Measurements from ENCODE around the gene CADPS2. TPM values are rescaled to one million over a fixed set of nuclear protein-coding genes. Genes with fewer than 3 reads are reported as not detected.

CADPS2 gene
- total and polyA plus RNA-seq, 10 of the 15 experiments (the other 5 are each of a cell fraction or from before 2014, with no cell fraction given), result 0.05 to 7.5 (median 0.25) TPM

GRCh38 chr7:122269241-122269640 is 617.0 kb downstream of the CADPS2 start (continued):
- TF ChIP-seq PRDM15 (CRISPR knock-in tag; IDR thresholded peaks at IDR 0.05), result no peak

Small RNAs within 50 kb of the gene (small RNA-seq; reads per million reads assigned to genes)
- gene AC006463.1, result not detected

Other genes starting within 250 kb of the CADPS2 start
- not detected in 2 replicates for gene RNF133, start 187.3 kb downstream of the CADPS2 start, total RNA-seq (2014; rRNA removed)
- not detected in 2 replicates for gene RNF133, start 187.3 kb downstream of the CADPS2 start, total RNA-seq (2014; rRNA removed; fragmentation: Illumina TruSeq; extraction: Trizol)
- gene RNF133, start 187.3 kb downstream of the CADPS2 start, total RNA-seq (2021), result not detected in 2 replicates
- 0.05 TPM in 1 of 2 replicates, not detected in the other for gene RNF133, start 187.3 kb downstream of the CADPS2 start, polyA plus RNA-seq (2011; rRNA removed)
- not detected in 2 replicates for gene RNF133, start 187.3 kb downstream of the CADPS2 start, polyA plus RNA-seq (2014; fragmentation: Illumina TruSeq; extraction: Trizol)
- gene RNF133, start 187.3 kb downstream of the CADPS2 start, polyA plus RNA-seq (2014; fragmentation: Nextera tagmentation; extraction: Ambion mirVana), result not detected
- not detected in 2 replicates for gene RNF133, start 187.3 kb downstream of the CADPS2 start, polyA plus RNA-seq (2014; rRNA removed)
- gene RNF133, start 187.3 kb downstream of the CADPS2 start, polyA plus RNA-seq (2016; fragmentation: Nextera tagmentation; extraction: Ambion mirVana), result not detected
- gene RNF148, start 183.5 kb downstream of the CADPS2 start, total RNA-seq (2014; rRNA removed), result 0.16 and 0.17 TPM in 2 replicates
- gene RNF148, start 183.5 kb downstream of the CADPS2 start, total RNA-seq (2014; rRNA removed; fragmentation: Illumina TruSeq; extraction: Trizol), result 0.14 TPM in 1 of 2 replicates, not detected in the other
- not detected in 2 replicates for gene RNF148, start 183.5 kb downstream of the CADPS2 start, total RNA-seq (2021)
- 0.22 and 0.27 TPM in 2 replicates for gene RNF148, start 183.5 kb downstream of the CADPS2 start, polyA plus RNA-seq (2011; rRNA removed)
- 0.06 TPM in 1 of 2 replicates, not detected in the other for gene RNF148, start 183.5 kb downstream of the CADPS2 start, polyA plus RNA-seq (2014; fragmentation: Illumina TruSeq; extraction: Trizol)
- gene RNF148, start 183.5 kb downstream of the CADPS2 start, polyA plus RNA-seq (2014; fragmentation: Nextera tagmentation; extraction: Ambion mirVana), result not detected
- not detected in 2 replicates for gene RNF148, start 183.5 kb downstream of the CADPS2 start, polyA plus RNA-seq (2014; rRNA removed)
- gene RNF148, start 183.5 kb downstream of the CADPS2 start, polyA plus RNA-seq (2016; fragmentation: Nextera tagmentation; extraction: Ambion mirVana), result not detected
- gene TAS2R16, start 109.2 kb upstream of the CADPS2 start, total RNA-seq (2014; rRNA removed), result not detected in 2 replicates
- not detected in 2 replicates for gene TAS2R16, start 109.2 kb upstream of the CADPS2 start, total RNA-seq (2014; rRNA removed; fragmentation: Illumina TruSeq; extraction: Trizol)
- gene TAS2R16, start 109.2 kb upstream of the CADPS2 start, total RNA-seq (2021), result not detected in 2 replicates
- not detected in 2 replicates for gene TAS2R16, start 109.2 kb upstream of the CADPS2 start, polyA plus RNA-seq (2011; rRNA removed)
- not detected in 2 replicates for gene TAS2R16, start 109.2 kb upstream of the CADPS2 start, polyA plus RNA-seq (2014; fragmentation: Illumina TruSeq; extraction: Trizol)
- not detected for gene TAS2R16, start 109.2 kb upstream of the CADPS2 start, polyA plus RNA-seq (2014; fragmentation: Nextera tagmentation; extraction: Ambion mirVana)
- not detected in 2 replicates for gene TAS2R16, start 109.2 kb upstream of the CADPS2 start, polyA plus RNA-seq (2014; rRNA removed)
- gene TAS2R16, start 109.2 kb upstream of the CADPS2 start, polyA plus RNA-seq (2016; fragmentation: Nextera tagmentation; extraction: Ambion mirVana), result not detected